GM19452 (cell line): Measurements from ENCODE around the gene DCTN5.

ENCODE experiments used
- ATAC-seq: cut with Tn5 transposase; IDR thresholded peaks from one replicate; pipeline ENCODE4 v1.9.1; 2021; ENCODE audit not compliant: unreplicated experiment

Gene DCTN5

DNA sequence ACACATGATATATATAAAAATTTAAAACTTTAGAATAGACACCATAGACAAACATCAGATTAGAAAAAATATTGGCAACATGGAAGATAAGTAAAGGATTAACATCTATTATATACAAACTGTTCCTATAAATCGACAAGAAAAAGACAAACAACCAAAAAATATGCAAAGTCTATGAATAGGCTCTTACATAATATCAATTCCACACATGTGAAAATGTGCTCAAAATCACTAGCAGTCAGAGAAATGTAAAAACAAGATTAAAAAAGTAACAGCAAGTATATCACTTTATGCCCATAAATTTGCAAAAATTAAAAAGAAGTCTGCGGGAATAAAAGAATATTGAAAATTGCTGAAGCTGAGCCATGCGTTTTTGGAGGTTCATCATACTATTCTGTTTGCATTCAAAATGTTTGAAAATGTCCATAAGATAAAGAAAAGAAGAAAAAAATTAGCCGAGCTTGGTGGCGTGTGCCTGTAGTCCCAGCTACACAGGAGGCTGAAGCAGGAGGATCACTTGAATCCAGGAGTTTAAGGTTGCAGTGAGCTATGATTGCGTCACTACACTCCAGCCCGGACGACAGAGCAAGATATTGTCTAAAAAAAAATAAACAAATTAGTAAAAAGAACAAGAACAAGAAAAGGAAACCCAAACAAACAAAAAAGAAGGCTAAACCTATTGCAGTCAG is 83.0 kb downstream of the DCTN5 start:
- ATAC-seq = no peak

DNA sequence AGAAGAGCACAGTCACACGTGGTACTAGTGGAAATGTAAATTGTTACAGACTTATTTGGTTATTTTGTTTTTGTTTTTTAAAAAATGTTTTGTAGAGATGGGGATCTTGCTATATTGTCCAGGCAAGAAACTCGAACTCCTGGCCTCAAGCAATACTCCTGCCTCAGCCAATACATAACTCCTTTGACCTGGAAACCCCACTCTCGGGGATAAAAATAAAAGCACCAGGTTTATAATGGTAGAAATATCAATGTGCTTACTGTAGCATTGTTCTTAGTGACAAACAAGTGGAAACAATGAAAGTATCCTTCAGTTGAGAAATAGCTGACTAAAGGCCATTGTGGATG is 83.5 kb downstream of the DCTN5 start:
- ATAC-seq = no peak

DNA sequence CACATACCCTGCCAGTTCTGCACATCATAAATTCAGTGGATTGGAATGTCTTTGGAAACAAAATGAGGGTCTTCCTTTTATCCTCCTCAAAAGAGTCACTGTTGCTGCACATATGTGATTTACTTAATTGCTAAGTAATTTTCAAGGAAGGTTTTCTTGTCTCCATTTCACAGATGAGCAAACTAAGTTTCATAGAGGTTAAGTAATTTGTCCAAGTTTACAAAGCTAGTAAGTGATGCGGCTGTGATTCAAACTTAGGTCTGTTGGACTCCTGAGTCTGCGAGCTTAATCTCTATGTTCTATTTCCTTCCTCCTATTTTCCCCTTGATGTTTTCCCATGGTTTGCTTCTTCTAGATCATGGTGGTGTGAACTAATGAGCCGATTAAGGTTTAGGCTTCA is 85.4 kb downstream of the DCTN5 start:
- ATAC-seq = no peak
